Right cardiac atrium (tissue), 5 donors: ENCODE results near the gene IL15. TPM values are rescaled to one million over a fixed set of nuclear protein-coding genes. Genes with fewer than 3 reads are reported as not detected.
"Not testable (repeated sequence)": the region's sequence is repeated elsewhere in the genome, so short reads cannot be mapped to it uniquely, and the experiment has no call there.

Source experiments
- ATAC-seq, 2 donors: fragments of 200-7000 bp; cut with Tn5 transposase; one replicate each; pipeline versions ENCODE4 v1.8.0 to v1.9.1; 2020; ENCODE audit warnings: moderate library complexity in 2 of 2, mild to moderate bottlenecking in 1 of 2
- DNase-seq, 3 donors: peaks; one replicate each; pipeline ENCODE4 v3.0.0-alpha.2; 2020
- H3K27ac ChIP-seq: one replicate; pipeline ENCODE4 v1.5.1; 2013; ENCODE audit warnings: mild to moderate bottlenecking, low read length, control low read depth, moderate library complexity
- H3K27me3 ChIP-seq: one replicate; pipeline ENCODE4 v1.6.1; 2013; ENCODE audit not compliant: control insufficient read depth, insufficient read depth
- H3K4me1 ChIP-seq: one replicate; pipeline ENCODE4 v1.6.1; 2013; ENCODE audit warnings: low read length; ENCODE audit not compliant: control insufficient read depth, insufficient read depth
- H3K4me3 ChIP-seq: one replicate; pipeline ENCODE4 v1.5.1; 2013; ENCODE audit warnings: low read length, control low read depth
- H3K9me3 ChIP-seq: one replicate; pipeline ENCODE4 v1.6.1; 2013; ENCODE audit warnings: low read length; ENCODE audit not compliant: control insufficient read depth
- WGBS: extraction: QIAGEN DNeasy Blood & Tissue Kit; methylation state at CpG from one replicate; pipeline ENCODE4 v1.1.7; 2013; 5-methylcytosine and 5-hydroxymethylcytosine counted together
- intact Hi-C, 4 donors: fragments of 100-400 bp; cut with DNase I; formaldehyde crosslinking; loops; one replicate each; pipeline versions ENCODE4 v1.11.0 to v1.14.0; 2022 to 2023
- polyA plus RNA-seq: library from polyadenylated mRNA; stranded (reverse); fragments of 200-250 nt; gene quantifications from one replicate; pipeline ENCODE4 v1.2.3, GENCODE V29; 2013
- total RNA-seq, 4 donors: library from RNA; stranded (reverse); fragmentation: NEBNext Ultra II Directional; extraction: Animal tissue kit (Norgen Biotek cat#: 25700); gene quantifications; one replicate each; pipeline ENCODE4 v1.2.1, GENCODE V29; 2021
- donor health status: healthy with polysubstance abuse.
- donor health status: DM: no; HTN: yes; CAD: no.
- donor health status: DM: no; HTN: no; CAD: no.
- donor health status: DM: no; HTN: yes; CAD: no; lungs with severe emphysema.
- donor health status: DM: yes; HTN: yes; CAD: no.

Gene IL15
- total and polyA plus RNA-seq, 5 donors: 2.9 to 4.7 (median 4.1) TPM

DNA sequence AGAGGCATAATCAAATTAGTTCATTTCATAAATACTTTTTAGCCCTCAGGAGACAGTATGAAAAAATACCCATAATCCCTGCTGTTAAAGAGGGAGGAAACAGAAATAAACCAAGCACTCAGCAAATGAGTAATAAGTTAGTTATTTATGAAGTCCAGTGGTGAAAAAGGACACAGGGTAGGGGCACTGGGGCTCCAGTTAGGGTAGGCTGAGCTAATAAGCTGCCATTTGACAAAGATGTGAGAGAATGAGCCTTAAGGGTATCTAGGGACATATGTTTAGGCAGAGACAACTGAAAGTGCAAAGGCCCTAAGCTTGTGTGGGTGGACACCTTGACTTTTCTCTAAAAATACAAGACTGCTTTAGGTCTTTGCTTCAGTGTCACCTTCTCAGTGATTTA lies 94.4 kb downstream of the IL15 start:
- DNase-seq (no peak), ATAC-seq (no peak)
- intact Hi-C loops: no loop called here
- Histone ChIP-seq H3K27ac (no peak overlapping the region), H3K9me3 (no peaks in the 10 kb centered on the region), H3K27me3 (no peaks in the 10 kb centered on the region), H3K4me3 (no peak overlapping the region), H3K4me1 (no peaks in the 10 kb centered on the region)

DNA sequence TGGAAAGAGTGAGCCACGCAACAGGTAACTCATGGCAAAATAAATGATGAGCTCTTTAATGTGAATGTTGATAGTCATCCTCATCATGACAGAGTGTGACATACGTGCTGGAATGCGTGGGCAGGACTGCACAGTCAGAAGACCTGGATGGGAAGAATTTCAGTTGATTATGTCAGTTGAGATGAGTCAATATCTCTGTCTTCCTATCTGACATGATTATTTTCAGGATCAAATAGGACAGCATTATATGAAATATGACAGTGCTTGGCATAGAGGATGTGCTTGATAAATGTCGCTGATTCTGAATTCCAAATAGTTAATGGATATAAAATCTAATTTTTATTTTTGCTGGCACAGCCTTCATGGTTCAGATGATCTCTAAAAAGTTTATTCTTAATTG lies 95.1 kb downstream of the IL15 start:
- intact Hi-C loops: no loop called here
- DNase-seq (no peak), ATAC-seq (no peak)
- no peaks in the 10 kb centered on the region for H3K27me3 ChIP-seq
- no peaks in the 10 kb centered on the region for H3K9me3 ChIP-seq
- 89% methylated on average over 4 of the region's 4 CpGs for WGBS
- no peak overlapping the region for H3K27ac ChIP-seq
- H3K4me1 ChIP-seq: no peaks in the 10 kb centered on the region
- no peak overlapping the region for H3K4me3 ChIP-seq

- Histone ChIP-seq H3K9me3 (no peaks in the 10 kb centered on the region), H3K27ac (no peak overlapping the region), H3K4me3 (no peak overlapping the region), H3K27me3 (no peaks in the 10 kb centered on the region), H3K4me1 (no peaks in the 10 kb centered on the region)
- DNase-seq (no peak), ATAC-seq (no peak)
- intact Hi-C loops: no loop called here
Measured at GRCh38 chr4:141739636-141740035, 103.3 kb downstream of the IL15 start.

- Histone ChIP-seq H3K4me3 (no peak overlapping the region), H3K4me1 (no peaks in the 10 kb centered on the region), H3K27ac (no peak overlapping the region), H3K9me3 (no peaks in the 10 kb centered on the region), H3K27me3 (no peaks in the 10 kb centered on the region)
- intact Hi-C loops: no loop called here
- WGBS: 69% methylated on average over 1 of the region's 1 CpG
- no peak for DNase-seq
- no peak for ATAC-seq
Measured at GRCh38 chr4:141746026-141746425, 109.6 kb downstream of the IL15 start.

DNA sequence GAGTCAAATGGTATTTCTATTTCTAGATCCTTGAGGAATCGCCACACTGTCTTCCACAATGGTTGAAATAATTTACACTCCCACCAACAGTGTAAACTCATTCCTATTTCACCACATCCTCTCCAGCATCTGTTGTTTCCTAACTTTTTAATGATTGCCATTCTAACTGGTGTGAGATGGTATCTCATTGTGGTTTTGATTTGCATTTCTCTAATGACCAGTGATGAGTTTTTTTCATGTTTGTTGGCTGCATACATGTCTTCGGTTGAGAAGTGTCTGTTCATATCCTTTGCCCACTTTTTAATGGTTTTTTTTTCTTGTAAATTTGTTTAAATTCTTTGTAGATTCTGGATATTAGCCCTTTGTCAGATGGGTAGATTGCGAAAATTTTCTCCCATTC lies 115.4 kb downstream of the IL15 start:
- H3K4me1 ChIP-seq, H3K4me3 ChIP-seq, intact Hi-C loops, H3K27ac ChIP-seq, ATAC-seq, H3K27me3 ChIP-seq, H3K9me3 ChIP-seq, DNase-seq: not testable (repeated sequence)
- 86% methylated on average over 3 of the region's 3 CpGs for WGBS

- Histone ChIP-seq H3K27me3 (no peaks in the 10 kb centered on the region), H3K4me1 (peaks cover 2% of the 10 kb centered on the region), H3K4me3 (no peak overlapping the region), H3K9me3 (no peaks in the 10 kb centered on the region), H3K27ac (no peak overlapping the region)
- no peak for ATAC-seq
- intact Hi-C loops: no loop called here
- DNase-seq: no peak
- WGBS: 78% methylated on average over 2 of the region's 2 CpGs
Measured at GRCh38 chr4:141757287-141757686, 120.9 kb downstream of the IL15 start.

GRCh38 chr4:141759796-141760425 lies 123.5 kb downstream of the IL15 start:
- WGBS: 36% methylated on average over 1 of the region's 1 CpG
- Histone ChIP-seq H3K4me1 (peaks cover 2% of the 10 kb centered on the region), H3K27ac (no peak overlapping the region), H3K4me3 (no peak overlapping the region), H3K9me3 (no peaks in the 10 kb centered on the region), H3K27me3 (no peaks in the 10 kb centered on the region)
- ATAC-seq (no peak), DNase-seq (no peak)
- intact Hi-C loops: no loop called here

GRCh38 chr4:141761926-141762325 lies 125.5 kb downstream of the IL15 start:
- WGBS: 69% methylated on average over 2 of the region's 2 CpGs
- intact Hi-C loops: no loop called here
- ATAC-seq (no peak), DNase-seq (no peak)
- Histone ChIP-seq H3K9me3 (no peaks in the 10 kb centered on the region), H3K27ac (no peak overlapping the region), H3K27me3 (no peaks in the 10 kb centered on the region), H3K4me1 (peaks cover 2% of the 10 kb centered on the region), H3K4me3 (no peak overlapping the region)

- Histone ChIP-seq H3K4me1 (no peaks in the 10 kb centered on the region), H3K4me3 (no peak overlapping the region), H3K9me3 (no peaks in the 10 kb centered on the region), H3K27ac (no peak overlapping the region), H3K27me3 (no peaks in the 10 kb centered on the region)
- no peak for DNase-seq
- no peak for ATAC-seq
- intact Hi-C loops: no loop called here
- 61% methylated on average over 2 of the region's 2 CpGs for WGBS
Measured at GRCh38 chr4:141763374-141763773, 127.0 kb downstream of the IL15 start.

GRCh38 chr4:141768954-141769353 lies 132.6 kb downstream of the IL15 start:
- no peaks in the 10 kb centered on the region for H3K27me3 ChIP-seq
- 46% methylated on average over 4 of the region's 4 CpGs for WGBS
- H3K27ac ChIP-seq: no peak overlapping the region
- intact Hi-C loops: no loop called here
- no peak for DNase-seq
- H3K4me3 ChIP-seq: no peak overlapping the region
- H3K9me3 ChIP-seq: no peaks in the 10 kb centered on the region
- ATAC-seq: no peak
- no peaks in the 10 kb centered on the region for H3K4me1 ChIP-seq

DNA sequence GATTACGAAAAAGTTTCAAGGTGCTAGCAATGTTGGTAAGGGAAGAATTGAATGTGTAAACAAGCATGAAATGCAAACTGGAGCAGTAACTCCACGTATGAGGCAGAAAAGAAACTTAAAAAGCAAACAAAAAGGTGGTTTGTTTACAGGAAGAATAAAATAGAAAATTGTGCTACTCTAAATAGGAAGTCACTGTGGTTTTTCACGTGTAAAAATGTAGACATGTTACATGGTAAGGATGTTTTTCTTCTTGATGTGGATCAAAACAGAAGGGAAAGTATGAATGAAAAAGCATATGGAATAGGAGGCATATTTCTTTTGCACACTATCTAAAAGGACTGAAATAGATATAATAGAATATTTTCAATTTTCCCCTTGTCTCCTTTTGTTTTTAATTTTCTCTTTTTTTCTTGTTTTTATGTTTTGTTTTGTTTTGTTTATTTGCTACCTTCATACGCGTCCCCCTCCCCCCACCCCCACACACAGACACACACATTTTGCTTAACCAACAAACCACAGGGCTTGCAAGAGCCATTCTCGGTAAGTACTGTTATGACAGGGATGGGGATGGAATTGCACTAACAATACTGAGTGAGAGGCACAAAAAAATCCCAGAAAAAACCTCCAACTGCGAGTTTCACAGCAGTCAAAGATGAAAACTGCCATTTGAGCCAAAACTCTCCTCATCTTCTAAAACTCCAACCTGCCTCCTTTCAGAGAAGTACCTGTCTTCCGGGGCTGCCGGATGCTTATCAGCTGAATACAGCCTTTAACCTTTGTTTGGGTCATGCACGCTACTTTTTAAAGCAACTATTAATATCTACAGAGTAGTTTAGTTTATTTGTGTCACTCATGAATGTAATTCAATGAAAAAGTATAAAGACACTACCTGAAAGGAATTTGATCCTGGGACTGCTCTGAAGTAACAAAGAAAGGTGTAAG lies 135.8 kb downstream of the IL15 start:
- DNase-seq: no peak
- Histone ChIP-seq H3K4me1 (no peaks in the 10 kb centered on the region), H3K9me3 (no peaks in the 10 kb centered on the region), H3K4me3 (no peak overlapping the region), H3K27me3 (no peaks in the 10 kb centered on the region), H3K27ac (no peak overlapping the region)
- WGBS: 60% methylated on average over 10 of the region's 10 CpGs
- intact Hi-C loops: no loop called here
- no peak for ATAC-seq
